Neural progenitor cell (in vitro differentiated cells): ENCODE results near the gene CATSPER4. TPM values are rescaled to one million over a fixed set of nuclear protein-coding genes. Genes with fewer than 3 reads are reported as not detected.

Experiments used
- DNase-seq: peaks from one replicate; pipeline ENCODE4 v3.0.0-alpha.2; 2016; ENCODE audit warnings: low spot score
- H2AFZ ChIP-seq: fragments of 200-600 bp; sonication (generic); replicated peaks from 2 replicates; pipeline ENCODE4 v1.6.1; 2016; ENCODE audit warnings: antibody characterized with exemption
- H3F3A ChIP-seq: fragments of 200-600 bp; sonication (generic); 2 replicates; pipeline ENCODE4 v1.6.1; 2016; ENCODE audit warnings: antibody characterized with exemption, low read depth
- H3K27ac ChIP-seq: fragments of 200-600 bp; sonication (generic); 2 replicates; pipeline ENCODE4 v1.5.1; 2016; ENCODE audit warnings: mild to moderate bottlenecking
- H3K27me3 ChIP-seq: fragments of 200-600 bp; sonication (generic); 2 replicates; pipeline ENCODE4 v1.6.1; 2016; ENCODE audit warnings: mild to moderate bottlenecking, moderate library complexity
- H3K36me3 ChIP-seq: fragments of 200-600 bp; sonication (generic); 2 replicates; pipeline ENCODE4 v1.5.1; 2016
- H3K4me1 ChIP-seq: fragments of 200-600 bp; sonication (generic); 2 replicates; pipeline ENCODE4 v1.6.1; 2016; ENCODE audit warnings: mixed run types
- H3K4me2 ChIP-seq: fragments of 200-600 bp; sonication (generic); 2 replicates; pipeline ENCODE4 v1.6.1; 2016
- H3K4me3 ChIP-seq: fragments of 200-600 bp; sonication (generic); 2 replicates; pipeline ENCODE4 v1.5.1; 2016
- H3K79me2 ChIP-seq: fragments of 200-600 bp; sonication (generic); 2 replicates; pipeline ENCODE4 v1.6.1; 2016; ENCODE audit warnings: low read depth
- H3K9ac ChIP-seq: fragments of 200-600 bp; sonication (generic); 2 replicates; pipeline ENCODE4 v1.6.1; 2016
- H3K9me3 ChIP-seq: fragments of 200-600 bp; sonication (generic); 2 replicates; pipeline ENCODE4 v1.5.1; 2016; ENCODE audit warnings: low read depth
- H4K20me1 ChIP-seq: fragments of 200-600 bp; sonication (generic); 2 replicates; pipeline ENCODE4 v1.6.1; 2016; ENCODE audit warnings: low read depth
- H3K27ac Mint-ChIP-seq: 3 replicates; pipeline ENCODE4 v1.8.0; 2021; ENCODE audit warnings: mixed read lengths
- H3K27me3 Mint-ChIP-seq: 2 replicates; pipeline ENCODE4 v1.8.0; 2022; ENCODE audit warnings: low read depth, mild to moderate bottlenecking, inconsistent platforms, moderate library complexity, mixed read lengths; ENCODE audit not compliant: insufficient read depth
- H3K36me3 Mint-ChIP-seq: 3 replicates; pipeline ENCODE4 v1.8.0; 2021; ENCODE audit warnings: mixed read lengths
- H3K4me1 Mint-ChIP-seq: 3 replicates; pipeline ENCODE4 v1.8.0; 2021; ENCODE audit warnings: mixed read lengths
- H3K4me3 Mint-ChIP-seq: 3 replicates; pipeline ENCODE4 v1.8.0; 2021; ENCODE audit warnings: mild to moderate bottlenecking, moderate library complexity, mixed read lengths
- H3K9me3 Mint-ChIP-seq: 3 replicates; pipeline ENCODE4 v1.8.0; 2020; ENCODE audit warnings: mixed read lengths
- CTCF ChIP-seq: fragments of 200-600 bp; sonication (generic); IDR thresholded peaks from 2 replicates; pipeline ENCODE4 v1.5.1; 2017; ENCODE audit warnings: antibody characterized with exemption, mild to moderate bottlenecking
- EZH2 ChIP-seq: fragments of 200-600 bp; sonication (generic); IDR thresholded peaks from 2 replicates; pipeline ENCODE4 v1.6.1; 2017; ENCODE audit warnings: antibody characterized with exemption, mild to moderate bottlenecking, moderate library complexity
- EZH2phosphoT487 ChIP-seq: fragments of 200-600 bp; sonication (generic); IDR thresholded peaks from 2 replicates; pipeline ENCODE4 v1.6.1; 2017; ENCODE audit warnings: antibody characterized with exemption
- total RNA-seq: library from RNA; depleted of rRNA; stranded (reverse); fragments of >200 nt; gene quantifications from 2 replicates; pipeline ENCODE4 v1.2.3, GENCODE V29; 2015; ENCODE audit warnings: low replicate concordance

The CATSPER4 gene
- total RNA-seq, 1 donor from 2014 or later = not detected

GRCh38 chr1:26158271-26158907, 32.0 kb upstream of the CATSPER4 start:
- H3K9ac ChIP-seq = no peak overlapping the region
- H3K27ac ChIP-seq = no peak overlapping the region
- peaks cover 68% of the 10 kb centered on the region for H3K4me1 ChIP-seq
- H3K9me3 ChIP-seq = no peaks in the 10 kb centered on the region
- H2AFZ ChIP-seq = no peak overlapping the region
- Mint-ChIP-seq H3K9me3 (no peaks in the 10 kb centered on the region), H3K27me3 (peaks cover 20% of the 10 kb centered on the region), H3K27ac (peak overlapping the region; percentile 20), H3K36me3 (no peaks in the 10 kb centered on the region), H3K4me3 (peak overlapping the region; percentile 71), H3K4me1 (peaks cover 65% of the 10 kb centered on the region)
- peak overlapping the region; percentile 14 for H3K4me3 ChIP-seq
- H3K36me3 ChIP-seq = no peaks in the 10 kb centered on the region
- H4K20me1 ChIP-seq = peaks cover 17% of the 10 kb centered on the region
- H3F3A ChIP-seq = peaks cover 47% of the 10 kb centered on the region
- DNase-seq = no peak
- H3K79me2 ChIP-seq = no peaks in the 10 kb centered on the region
- peak overlapping the region; percentile 69 for H3K4me2 ChIP-seq
- no peak for TF ChIP-seq EZH2
- TF ChIP-seq EZH2phosphoT487 = no peak
- TF ChIP-seq CTCF = no peak
- H3K27me3 ChIP-seq = peaks cover 93% of the 10 kb centered on the region

- Histone ChIP-seq H4K20me1 (peaks cover 13% of the 10 kb centered on the region), H3K27ac (no peak within 1 kb of the TSS), H3K36me3 (no peaks in the 10 kb centered on the region), H2AFZ (no peak within 1 kb of the TSS), H3K79me2 (no peaks in the 10 kb centered on the region), H3K9ac (no peak within 1 kb of the TSS), H3F3A (peaks cover 49% of the 10 kb centered on the region), H3K4me3 (peak within 1 kb of the TSS; percentile 14), H3K4me1 (peaks cover 63% of the 10 kb centered on the region), H3K27me3 (peaks cover 93% of the 10 kb centered on the region), H3K4me2 (peak within 1 kb of the TSS; percentile 69), H3K9me3 (no peaks in the 10 kb centered on the region)
- TF ChIP-seq EZH2phosphoT487 (no peak), CTCF (no peak), EZH2 (no peak)
- no peak for DNase-seq
- no peaks in the 10 kb centered on the region for H3K9me3 Mint-ChIP-seq
- H3K27ac Mint-ChIP-seq = peak within 1 kb of the TSS; percentile 20
- H3K4me1 Mint-ChIP-seq = peaks cover 64% of the 10 kb centered on the region
- H3K36me3 Mint-ChIP-seq = no peaks in the 10 kb centered on the region
- H3K27me3 Mint-ChIP-seq = peaks cover 22% of the 10 kb centered on the region
- H3K4me3 Mint-ChIP-seq = peak within 1 kb of the TSS; percentile 71
Observed at GRCh38 chr1:26158908-26159742, 31.3 kb upstream of the CATSPER4 start, which contains the start of gene FAM110D. TSS of gene FAM110D (plus strand) at chr1:26159079. CDS start at chr1:26161292, 2,213 bp downstream.

GRCh38 chr1:26159743-26160039, 30.7 kb upstream of the CATSPER4 start:
- Histone ChIP-seq H3K36me3 (no peaks in the 10 kb centered on the region), H3K4me3 (no peak overlapping the region), H3K79me2 (no peaks in the 10 kb centered on the region), H4K20me1 (peaks cover 12% of the 10 kb centered on the region), H3K9ac (no peak overlapping the region), H3K4me1 (peaks cover 59% of the 10 kb centered on the region), H3F3A (peaks cover 49% of the 10 kb centered on the region), H3K27me3 (peaks cover 93% of the 10 kb centered on the region), H2AFZ (no peak overlapping the region), H3K27ac (no peak overlapping the region), H3K4me2 (peak overlapping the region; percentile 69), H3K9me3 (no peaks in the 10 kb centered on the region)
- no peak for TF ChIP-seq EZH2
- no peak for TF ChIP-seq EZH2phosphoT487
- TF ChIP-seq CTCF = no peak
- Mint-ChIP-seq H3K4me3 (peak overlapping the region; percentile 52), H3K27me3 (peaks cover 20% of the 10 kb centered on the region), H3K9me3 (no peaks in the 10 kb centered on the region), H3K36me3 (no peaks in the 10 kb centered on the region), H3K4me1 (peaks cover 62% of the 10 kb centered on the region), H3K27ac (no peak overlapping the region)
- DNase-seq = no peak
